ENCODE results near the gene CTR9.

Gene CTR9

GRCh38 chr11:10763766-10764165 lies 12.7 kb downstream of the CTR9 start:
- no peak overlapping the region for H3K27ac ChIP-seq (ENCODE audit: low read depth, low read length)

DNA sequence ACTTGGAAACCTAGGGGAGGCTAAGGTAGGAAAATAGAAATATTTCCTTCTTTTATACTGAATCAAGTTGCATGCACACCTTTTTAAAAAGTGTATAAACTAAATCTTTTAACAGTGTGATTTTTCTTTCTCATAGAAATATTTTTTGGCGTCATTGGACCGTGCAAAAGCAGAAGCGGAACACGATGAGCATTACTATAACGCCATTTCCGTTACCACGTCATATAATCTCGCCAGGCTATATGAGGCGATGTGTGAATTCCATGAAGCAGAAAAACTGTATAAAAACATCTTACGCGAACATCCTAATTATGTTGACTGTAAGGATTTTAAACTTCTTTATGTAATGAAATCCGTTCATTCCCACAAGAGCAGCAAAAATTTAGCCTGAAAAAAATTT lies 13.4 kb downstream of the CTR9 start:
- H3K4me2 ChIP-seq (ENCODE audit: low read length) = no peak overlapping the region
- no peaks in the 10 kb centered on the region for H3F3A ChIP-seq (ENCODE audit: control insufficient read depth, insufficient read depth)
- TF ChIP-seq EZH2phosphoT487 (IDR thresholded peaks at IDR 0.05; ENCODE audit: borderline replicate concordance, low read length) (no peak), CTCF (IDR thresholded peaks at IDR 0.05; ENCODE audit: low read depth, low read length, poor library complexity, severe bottlenecking) (no peak)
- no peak overlapping the region for H3K27ac ChIP-seq (ENCODE audit: low read depth, low read length)
- H4K20me1 ChIP-seq (ENCODE audit: control insufficient read depth, insufficient read depth, low read depth, low read length) = no peaks in the 10 kb centered on the region
- peaks cover 7% of the 10 kb centered on the region for H3K4me1 ChIP-seq (ENCODE audit: control insufficient read depth, low read length)
- H3K9me3 ChIP-seq (ENCODE audit: control insufficient read depth, insufficient read depth, low read length) = no peaks in the 10 kb centered on the region
- peaks cover 55% of the 10 kb centered on the region for H3K36me3 ChIP-seq (ENCODE audit: control insufficient read depth, low read length)
- no peaks in the 10 kb centered on the region for H3K79me2 ChIP-seq (ENCODE audit: control insufficient read depth, low read length)
- H3K4me3 ChIP-seq (ENCODE audit: low read length) = no peak overlapping the region
- H3K9me2 ChIP-seq (replicated peaks; ENCODE audit: control insufficient read depth, low read length) = no peaks in the 10 kb centered on the region
- H3K27me3 ChIP-seq (ENCODE audit: control insufficient read depth, low read length) = no peaks in the 10 kb centered on the region

More at GRCh38 chr11:10763766-10764165, 12.7 kb downstream of the CTR9 start:
- H3K4me1 ChIP-seq (ENCODE audit: control insufficient read depth, low read length) = peaks cover 7% of the 10 kb centered on the region
- no peaks in the 10 kb centered on the region for H4K20me1 ChIP-seq (ENCODE audit: control insufficient read depth, insufficient read depth, low read depth, low read length)
- no peaks in the 10 kb centered on the region for H3K9me2 ChIP-seq (replicated peaks; ENCODE audit: control insufficient read depth, low read length)
- no peaks in the 10 kb centered on the region for H3F3A ChIP-seq (ENCODE audit: control insufficient read depth, insufficient read depth)
- H3K36me3 ChIP-seq (ENCODE audit: control insufficient read depth, low read length) = peaks cover 58% of the 10 kb centered on the region
- H3K9me3 ChIP-seq (ENCODE audit: control insufficient read depth, insufficient read depth, low read length) = no peaks in the 10 kb centered on the region
- no peak overlapping the region for H3K4me2 ChIP-seq (ENCODE audit: low read length)
- no peak for TF ChIP-seq CTCF (IDR thresholded peaks at IDR 0.05; ENCODE audit: low read depth, low read length, poor library complexity, severe bottlenecking)
- H3K27me3 ChIP-seq (ENCODE audit: control insufficient read depth, low read length) = no peaks in the 10 kb centered on the region
- H3K79me2 ChIP-seq (ENCODE audit: control insufficient read depth, low read length) = no peaks in the 10 kb centered on the region
- H3K4me3 ChIP-seq (ENCODE audit: low read length) = no peak overlapping the region

DNA sequence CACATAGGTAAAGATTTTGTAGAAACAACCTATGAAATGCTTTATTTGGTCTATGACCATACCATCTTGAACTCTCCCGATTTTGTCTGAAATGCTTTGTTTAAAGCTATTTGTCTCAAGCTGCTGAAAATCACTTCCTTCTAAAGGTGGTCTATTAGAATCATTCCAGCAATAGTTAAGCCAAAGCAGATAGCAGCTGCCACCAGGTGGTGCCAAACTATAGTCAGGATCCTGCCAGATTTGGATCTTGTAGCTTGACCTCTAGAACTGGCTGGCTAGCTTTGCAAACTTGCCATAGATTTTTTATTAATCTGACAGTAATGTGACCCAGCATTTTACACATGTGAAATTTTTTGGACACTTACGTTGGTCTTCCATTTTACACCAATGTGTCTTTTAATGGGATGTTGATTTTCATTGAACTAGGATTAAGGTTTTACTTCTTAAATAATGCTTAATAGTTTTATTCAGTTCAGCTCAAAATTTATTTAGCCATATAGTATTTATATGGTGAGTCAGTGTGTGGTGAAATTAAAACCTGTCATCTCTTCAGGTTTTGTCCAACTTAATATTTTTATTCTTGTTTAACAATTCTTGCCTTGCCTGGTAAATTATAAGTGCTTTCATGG lies 19.7 kb downstream of the CTR9 start:
- Histone ChIP-seq H3K9me3 (ENCODE audit: control insufficient read depth, insufficient read depth, low read length) (no peaks in the 10 kb centered on the region), H3K4me3 (ENCODE audit: low read length) (no peak overlapping the region), H3K79me2 (ENCODE audit: control insufficient read depth, low read length) (no peaks in the 10 kb centered on the region), H3K27ac (ENCODE audit: low read depth, low read length) (no peak overlapping the region), H3K4me2 (ENCODE audit: low read length) (no peak overlapping the region), H4K20me1 (ENCODE audit: control insufficient read depth, insufficient read depth, low read depth, low read length) (no peaks in the 10 kb centered on the region), H3F3A (ENCODE audit: control insufficient read depth, insufficient read depth) (no peaks in the 10 kb centered on the region), H3K9me2 (replicated peaks; ENCODE audit: control insufficient read depth, low read length) (no peaks in the 10 kb centered on the region), H3K4me1 (ENCODE audit: control insufficient read depth, low read length) (no peaks in the 10 kb centered on the region), H3K36me3 (ENCODE audit: control insufficient read depth, low read length) (peaks cover 64% of the 10 kb centered on the region), H3K27me3 (ENCODE audit: control insufficient read depth, low read length) (no peaks in the 10 kb centered on the region)
- TF ChIP-seq EZH2phosphoT487 (IDR thresholded peaks at IDR 0.05; ENCODE audit: borderline replicate concordance, low read length) = no peak
- TF ChIP-seq CTCF (IDR thresholded peaks at IDR 0.05; ENCODE audit: low read depth, low read length, poor library complexity, severe bottlenecking) = peak; percentile 65

All from DOHH2 (cell line).